Panc1 (cell line): ENCODE data around the gene AHSA1. TPM values are rescaled to one million over a fixed set of nuclear protein-coding genes. Genes with fewer than 3 reads are reported as not detected.

ENCODE experiments used
- ATAC-seq: fragments of 200-7000 bp; cut with Tn5 transposase; 2 replicates; pipeline ENCODE4 v1.9.1; 2020; ENCODE audit warnings: mild to moderate bottlenecking, moderate library complexity
- BruUV-seq: library from RNA; stranded (reverse); fragments of 400-500 nt; replicated peaks from 2 replicates; lab custom pipeline; 2021; lab: Mats Ljungman, UMichigan
- CTCF ChIA-PET: fragments of 300-600 bp; sonication (Branson Sonifier 250); formaldehyde crosslinking; loops from one replicate; lab custom pipeline; 2022; ENCODE audit warnings: antibody characterized with exemption; lab: Charles Lee
- POLR2A ChIA-PET: fragments of 300-600 bp; sonication (Branson Sonifier 250); formaldehyde crosslinking; loops from one replicate; lab custom pipeline; 2022; ENCODE audit warnings: antibody characterized with exemption; lab: Charles Lee
- DNase-seq: peaks from one replicate; pipeline ENCODE4 v3.0.0-alpha.2; 2010; ENCODE audit warnings: low read depth, low spot score
- H3K27ac ChIP-seq: 2 replicates; pipeline ENCODE4 v1.5.1; 2011; ENCODE audit warnings: mild to moderate bottlenecking, low read length, inconsistent platforms
- H3K27me3 ChIP-seq: fragments of 200-500 bp; sonication (Bioruptor generic); 2 replicates; pipeline ENCODE4 v1.6.0; 2014; ENCODE audit warnings: low read length, inconsistent platforms; ENCODE audit not compliant: control insufficient read depth, insufficient read depth
- H3K36me3 ChIP-seq: fragments of 200-500 bp; sonication (Bioruptor generic); 2 replicates; pipeline ENCODE4 v1.5.1; 2014; ENCODE audit warnings: inconsistent platforms, mild to moderate bottlenecking, low read length, moderate library complexity; ENCODE audit not compliant: control insufficient read depth, insufficient read depth
- H3K4me1 ChIP-seq: 2 replicates; pipeline ENCODE4 v1.5.1; 2011; ENCODE audit warnings: inconsistent platforms, mild to moderate bottlenecking, low read length, moderate library complexity; ENCODE audit not compliant: control insufficient read depth, insufficient read depth
- H3K4me3 ChIP-seq, 2 experiments: 2 replicates each; pipeline ENCODE4 v1.5.1; 2011 to 2012; ENCODE audit warnings: low read depth in 2 of 2, low read length in 2 of 2, mild to moderate bottlenecking in 2 of 2, inconsistent platforms in 1 of 2, moderate library complexity in 1 of 2
- H3K9me3 ChIP-seq: fragments of 200-500 bp; sonication (Bioruptor generic); 2 replicates; pipeline ENCODE4 v1.5.1; 2014; ENCODE audit warnings: low read depth, mild to moderate bottlenecking, inconsistent platforms, low read length, moderate library complexity; ENCODE audit not compliant: control insufficient read depth, insufficient read depth
- CTCF ChIP-seq: fragments of 450-650 bp; IDR thresholded peaks from 2 replicates; pipeline ENCODE4 v1.5.1; 2017; ENCODE audit warnings: mild to moderate bottlenecking
- POLR2AphosphoS5 ChIP-seq: IDR thresholded peaks from 2 replicates; pipeline ENCODE4 v1.6.1; 2012; ENCODE audit warnings: mild to moderate bottlenecking, low read depth, low read length, moderate library complexity
- REST ChIP-seq, 2 experiments: IDR thresholded peaks; 2 replicates each; pipeline ENCODE4 v1.6.1; 2011 to 2012; ENCODE audit warnings: low read depth in 2 of 2, control low read depth in 1 of 2, low read length in 1 of 2, mild to moderate bottlenecking in 1 of 2, moderate library complexity in 1 of 2; ENCODE audit not compliant: insufficient read depth in 1 of 2
- SIN3A ChIP-seq: IDR thresholded peaks from 2 replicates; pipeline ENCODE4 v1.6.1; 2012; ENCODE audit warnings: low read depth, mild to moderate bottlenecking, low read length, moderate library complexity, borderline replicate concordance; ENCODE audit not compliant: insufficient read depth
- TCF7L2 ChIP-seq: IDR thresholded peaks from 2 replicates; pipeline ENCODE4 v1.6.1; 2011; ENCODE audit warnings: mild to moderate bottlenecking, low read depth, low read length, inconsistent platforms
- in situ Hi-C: cut with HindIII; loops from 2 replicates; pipeline ENCODE4 v1.10.0; 2016; ENCODE audit warnings: low sequenced_read_pairs, low pct_unique_long_range_greater_than_20kb
- intact Hi-C: fragments of 100-400 bp; cut with micrococcal nuclease; formaldehyde crosslinking; loops from one replicate; pipeline ENCODE4 v1.10.0; 2022; ENCODE audit not compliant: unreplicated experiment
- total RNA-seq: library from RNA; stranded (reverse); gene quantifications from one replicate; pipeline ENCODE4 v1.2.1, GENCODE V29; 2021; ENCODE audit not compliant: unreplicated experiment

The AHSA1 gene
- total RNA-seq, 1 experiment from 2014 or later = 142 TPM

- Histone ChIP-seq H3K4me1 (no peaks in the 10 kb centered on the region), H3K4me3 (no peak overlapping the region), H3K27me3 (no peaks in the 10 kb centered on the region), H3K27ac (no peak overlapping the region), H3K36me3 (no peaks in the 10 kb centered on the region; the same call in 1 of the 2 replicates), H3K9me3 (no peaks in the 10 kb centered on the region)
- ATAC-seq = no peak
- CTCF ChIA-PET = interaction anchor here (0.7 kb wide), 1 partner anchor 338 kb away, joined by 5 read pairs; no protein-coding TSS in a partner anchor
- no peak for DNase-seq
- TF ChIP-seq SIN3A = no peak
- TF ChIP-seq TCF7L2 = no peak
- TF ChIP-seq POLR2AphosphoS5 = no peak
- no peak for TF ChIP-seq CTCF
- TF ChIP-seq REST (IDR thresholded peaks at IDR 0.05; ENCODE audit: insufficient read depth in 1 of 2, low read depth in 2 of 2, low read length in 1 of 2) = no peak
- in situ Hi-C loops = no loop called here
- intact Hi-C loops = no loop called here
- POLR2A ChIA-PET = no interaction called here
- no TSS peak for BruUV-seq
Observed at GRCh38 chr14:77438596-77438995, 19.3 kb upstream of the AHSA1 start.

- Histone ChIP-seq H3K27me3 (no peaks in the 10 kb centered on the region), H3K4me3 (no peak overlapping the region), H3K36me3 (no peaks in the 10 kb centered on the region; the same call in 1 of the 2 replicates), H3K9me3 (no peaks in the 10 kb centered on the region), H3K27ac (no peak overlapping the region), H3K4me1 (no peaks in the 10 kb centered on the region)
- ChIA-PET CTCF (no interaction called here), POLR2A (no interaction called here)
- ATAC-seq (no peak), DNase-seq (no peak)
- no peak for TF ChIP-seq SIN3A
- no peak for TF ChIP-seq POLR2AphosphoS5
- TF ChIP-seq CTCF = no peak
- TF ChIP-seq TCF7L2 = no peak
- TF ChIP-seq REST (IDR thresholded peaks at IDR 0.05; ENCODE audit: insufficient read depth in 1 of 2, low read depth in 2 of 2, low read length in 1 of 2) = no peak
- no TSS peak for BruUV-seq
- in situ Hi-C loops = no loop called here
- intact Hi-C loops = no loop called here
Observed at GRCh38 chr14:77439861-77440260, 18.0 kb upstream of the AHSA1 start.
